Heart left ventricle (tissue), 13 donors: ENCODE measurements around the gene PLA2G4A.

Experiments
- POLR2A ChIP-seq, 2 donors: fragments of 450-650 bp; IDR thresholded peaks; one replicate each; pipeline ENCODE4 v1.6.1; 2017; ENCODE audit warnings: antibody characterized with exemption in 2 of 2, mild to moderate bottlenecking in 2 of 2, moderate library complexity in 2 of 2
- TF ChIP-seq, protein P1 (sequence below), 12 donors: fragments of 200-600 bp; sonication (generic) in 4 of 12; IDR thresholded peaks; one replicate each; pipeline versions ENCODE4 v1.5.0 to v1.8.0; 2018 to 2022; ENCODE audit warnings: antibody characterized with exemption in 12 of 12, mild to moderate bottlenecking in 5 of 12
- donor health status: ischemic (EF 13 %, LVEDD 7.1; RV severe dilation, severe dysfunction).
- donor health status: DM: no; HTN: yes; CAD: no.
- donor health status: DM: no; HTN: no; CAD: no.
- donor health status: ischemic (EF 25% LVEDD 6.9; RV normal size, moderate dysfunction).
- donor health status: ischemic (EF 25% LVEDD 5.7; RV mildly dilated, moderate dysfunction).
- donor health status: ischemic (EF 35%, LVEDD 5.7; RV mildly dilated, moderate dysfunction).
- donor health status: nonischemic (EF 11% LVEDD 7.7; RV severe dilation, severe dysfunction).
- donor health status: DM: yes; HTN: yes; CAD: no.
- donor health status: PGD.
- donor health status: ischemic (EF 29% LVEDD 5.4; RV normal size, mild dysfunction).
- donor health status: nonischemic (EF 23%, LVEDD 6.1; RV moderate dilation, normal function).

- TF ChIP-seq POLR2A (IDR thresholded peaks at IDR 0.05): no peak
- TF ChIP-seq, protein P1, sequence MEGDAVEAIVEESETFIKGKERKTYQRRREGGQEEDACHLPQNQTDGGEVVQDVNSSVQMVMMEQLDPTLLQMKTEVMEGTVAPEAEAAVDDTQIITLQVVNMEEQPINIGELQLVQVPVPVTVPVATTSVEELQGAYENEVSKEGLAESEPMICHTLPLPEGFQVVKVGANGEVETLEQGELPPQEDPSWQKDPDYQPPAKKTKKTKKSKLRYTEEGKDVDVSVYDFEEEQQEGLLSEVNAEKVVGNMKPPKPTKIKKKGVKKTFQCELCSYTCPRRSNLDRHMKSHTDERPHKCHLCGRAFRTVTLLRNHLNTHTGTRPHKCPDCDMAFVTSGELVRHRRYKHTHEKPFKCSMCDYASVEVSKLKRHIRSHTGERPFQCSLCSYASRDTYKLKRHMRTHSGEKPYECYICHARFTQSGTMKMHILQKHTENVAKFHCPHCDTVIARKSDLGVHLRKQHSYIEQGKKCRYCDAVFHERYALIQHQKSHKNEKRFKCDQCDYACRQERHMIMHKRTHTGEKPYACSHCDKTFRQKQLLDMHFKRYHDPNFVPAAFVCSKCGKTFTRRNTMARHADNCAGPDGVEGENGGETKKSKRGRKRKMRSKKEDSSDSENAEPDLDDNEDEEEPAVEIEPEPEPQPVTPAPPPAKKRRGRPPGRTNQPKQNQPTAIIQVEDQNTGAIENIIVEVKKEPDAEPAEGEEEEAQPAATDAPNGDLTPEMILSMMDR (IDR thresholded peaks at IDR 0.05): no peak
Observed at GRCh38 chr1:187034501-187034900, 205.8 kb downstream of the PLA2G4A start.
